HEK293 (cell line): Measurements from ENCODE around the gene CRYBG1.

ENCODE experiments used
- CTCF ChIA-PET: fragments of 350-600 bp; formaldehyde crosslinking; extraction: SDS; loops from one replicate; lab custom pipeline; 2021; ENCODE audit warnings: antibody characterized with exemption; lab: Yijun Ruan, JAX
- POLR2A ChIA-PET: fragments of 300-600 bp; formaldehyde crosslinking; extraction: SDS; loops from one replicate; lab custom pipeline; 2020; ENCODE audit warnings: antibody characterized with exemption, inconsistent platforms; lab: Yijun Ruan, JAX
- H3K27ac ChIP-seq: fragments of 200-500 bp; sonication (Bioruptor generic); 2 replicates; pipeline ENCODE4 v1.5.1; 2014; ENCODE audit warnings: low read depth, low read length, control low read depth, inconsistent platforms; ENCODE audit errors: extremely low read depth
- H3K36me3 ChIP-seq, 2 experiments: fragments of 200-500 bp in 1 of 2; sonication (Bioruptor generic) in 1 of 2; 1 replicate in 1 of 2; 2 replicates in 1 of 2; pipeline ENCODE4 v1.5.1; 2014 to 2017; ENCODE audit warnings: inconsistent platforms in 2 of 2, low read length in 2 of 2; ENCODE audit not compliant: control insufficient read depth in 2 of 2, insufficient read depth in 1 of 2
- H3K4me1 ChIP-seq: fragments of 200-500 bp; sonication (Bioruptor generic); 2 replicates; pipeline ENCODE4 v1.5.1; 2014; ENCODE audit warnings: mild to moderate bottlenecking, low read length, inconsistent platforms; ENCODE audit not compliant: control insufficient read depth, insufficient read depth
- H3K4me3 ChIP-seq: 2 replicates; pipeline ENCODE4 v1.5.1; 2011; ENCODE audit warnings: low read depth, mild to moderate bottlenecking, control low read depth, low read length, moderate library complexity
- H3K9me3 ChIP-seq: fragments of 200-500 bp; sonication (Bioruptor generic); 2 replicates; pipeline ENCODE4 v1.5.1; 2014; ENCODE audit warnings: low read depth, low read length, inconsistent platforms; ENCODE audit not compliant: control insufficient read depth, insufficient read depth
- KLF16 ChIP-seq: fragments of 450-650 bp; formaldehyde crosslinking; IDR thresholded peaks from 2 replicates; pipeline ENCODE4 v1.5.1; 2017; ENCODE audit warnings: missing biosample characterization, missing genetic modification characterization
- KLF9 ChIP-seq: fragments of 450-650 bp; formaldehyde crosslinking; IDR thresholded peaks from 2 replicates; pipeline ENCODE4 v1.5.1; 2016; ENCODE audit warnings: missing biosample characterization, missing genetic modification characterization, low read depth
- PBX3 ChIP-seq: sonication (generic); formaldehyde crosslinking; IDR thresholded peaks from 2 replicates; pipeline ENCODE4 v1.8.1; 2022; ENCODE audit warnings: mild to moderate bottlenecking, moderate library complexity, missing genetic modification reagents
- SP7 ChIP-seq: fragments of 450-650 bp; formaldehyde crosslinking; IDR thresholded peaks from 2 replicates; pipeline ENCODE4 v1.5.1; 2016; ENCODE audit warnings: missing biosample characterization, missing genetic modification characterization
- YY2 ChIP-seq: fragments of 450-650 bp; formaldehyde crosslinking; IDR thresholded peaks from 2 replicates; pipeline ENCODE4 v1.5.1; 2016; ENCODE audit warnings: missing biosample characterization, missing genetic modification characterization
- ZFHX2 ChIP-seq: fragments of 450-650 bp; formaldehyde crosslinking; conservative IDR thresholded peaks from 2 replicates; pipeline ENCODE4 v1.5.1; 2016; ENCODE audit warnings: missing biosample characterization, missing genetic modification characterization
- ZNF18 ChIP-seq: fragments of 450-650 bp; formaldehyde crosslinking; IDR thresholded peaks from 2 replicates; pipeline ENCODE4 v1.5.1; 2016; ENCODE audit warnings: missing biosample characterization, missing genetic modification characterization
- ZNF311 ChIP-seq: fragments of 450-650 bp; formaldehyde crosslinking; IDR thresholded peaks from 2 replicates; pipeline ENCODE4 v1.5.1; 2017; ENCODE audit warnings: missing biosample characterization, missing genetic modification characterization, borderline replicate concordance
- ZNF692 ChIP-seq: fragments of 450-650 bp; formaldehyde crosslinking; IDR thresholded peaks from 2 replicates; pipeline ENCODE4 v1.5.1; 2016; ENCODE audit warnings: missing biosample characterization, missing genetic modification characterization
- ZNF830 ChIP-seq: fragments of 450-650 bp; IDR thresholded peaks from 2 replicates; pipeline ENCODE4 v1.5.0; 2018; ENCODE audit warnings: missing biosample characterization, missing genetic modification characterization, low read depth, mild to moderate bottlenecking, moderate library complexity

CRYBG1 gene

GRCh38 chr6:106613590-106613989 lies 253.1 kb downstream of the CRYBG1 start:
- Histone ChIP-seq H3K9me3 (no peaks in the 10 kb centered on the region), H3K36me3 (peaks cover 0 to 3% of the 10 kb centered on the region in 2 experiments; a peak in 1 of 3 replicates), H3K4me3 (no peak overlapping the region), H3K4me1 (peaks cover 7% of the 10 kb centered on the region; the same call in 1 of the 2 replicates), H3K27ac (no peak overlapping the region)
- no peak for TF ChIP-seq ZNF18 (tag by site-specific recombination)
- TF ChIP-seq KLF16 (tag by site-specific recombination), result no peak
- TF ChIP-seq ZNF830 (tag by site-specific recombination), result no peak
- ChIA-PET POLR2A (no interaction called here), CTCF (interaction anchor here (0.6 to 1.3 kb wide), 5 partner anchors 47 to 365 kb away, joined by 3 to 5 read pairs (median 4); no protein-coding TSS in a partner anchor)

GRCh38 chr6:106614166-106614565 lies 253.6 kb downstream of the CRYBG1 start:
- TF ChIP-seq ZFHX2 (tag by site-specific recombination) (no peak), SP7 (tag by site-specific recombination) (no peak), YY2 (tag by site-specific recombination) (no peak), KLF9 (no peak), PBX3 (CRISPR knock-in tag) (no peak), ZNF311 (tag by site-specific recombination) (no peak)
- Histone ChIP-seq H3K36me3 (peaks cover 0 to 3% of the 10 kb centered on the region in 2 experiments; a peak in 1 of 3 replicates), H3K4me1 (peaks cover 7% of the 10 kb centered on the region; the same call in 1 of the 2 replicates), H3K4me3 (no peak overlapping the region), H3K27ac (no peak overlapping the region), H3K9me3 (no peaks in the 10 kb centered on the region)
- POLR2A ChIA-PET, result no interaction called here
- CTCF ChIA-PET, result interaction anchor here (0.6 to 1.3 kb wide), 7 partner anchors 14 to 1114 kb away, joined by 3 to 5 read pairs (median 4); no protein-coding TSS in a partner anchor

- Histone ChIP-seq H3K4me1 (peaks cover 7% of the 10 kb centered on the region; the same call in 1 of the 2 replicates), H3K4me3 (no peak overlapping the region)
Measured at GRCh38 chr6:106614592-106615257, 254.2 kb downstream of the CRYBG1 start.

More at GRCh38 chr6:106614592-106615257, 254.2 kb downstream of the CRYBG1 start:
- Histone ChIP-seq H3K27ac (no peak overlapping the region), H3K36me3 (peaks cover 0 to 3% of the 10 kb centered on the region in 2 experiments; a peak in 1 of 3 replicates), H3K9me3 (no peaks in the 10 kb centered on the region)
- no peak for TF ChIP-seq ZNF692
- POLR2A ChIA-PET, result interaction anchor here (0.6 kb wide), 1 partner anchor 10 kb away, joined by 5 read pairs; no protein-coding TSS in a partner anchor
- CTCF ChIA-PET, result interaction anchor here (0.6 to 1.0 kb wide), 7 partner anchors 13 to 1113 kb away, joined by 3 to 5 read pairs (median 4); no protein-coding TSS in a partner anchor
